ENCODE results near the gene LRBA. TPM values are rescaled to one million over a fixed set of nuclear protein-coding genes. Genes with fewer than 3 reads are reported as not detected.

Gene LRBA
- total RNA-seq, 1 donor from 2014 or later = 52.4 TPM

GRCh38 chr4:150867148-150867547, 147.9 kb downstream of the LRBA start:
- peak; percentile 90 for DNase-seq

GRCh38 chr4:150863456-150863855, 151.6 kb downstream of the LRBA start:
- DNase-seq = no peak

GRCh38 chr4:150862829-150863228, 152.3 kb downstream of the LRBA start:
- no peak for DNase-seq

GRCh38 chr4:150859453-150859852, 155.6 kb downstream of the LRBA start:
- DNase-seq = no peak

DNA sequence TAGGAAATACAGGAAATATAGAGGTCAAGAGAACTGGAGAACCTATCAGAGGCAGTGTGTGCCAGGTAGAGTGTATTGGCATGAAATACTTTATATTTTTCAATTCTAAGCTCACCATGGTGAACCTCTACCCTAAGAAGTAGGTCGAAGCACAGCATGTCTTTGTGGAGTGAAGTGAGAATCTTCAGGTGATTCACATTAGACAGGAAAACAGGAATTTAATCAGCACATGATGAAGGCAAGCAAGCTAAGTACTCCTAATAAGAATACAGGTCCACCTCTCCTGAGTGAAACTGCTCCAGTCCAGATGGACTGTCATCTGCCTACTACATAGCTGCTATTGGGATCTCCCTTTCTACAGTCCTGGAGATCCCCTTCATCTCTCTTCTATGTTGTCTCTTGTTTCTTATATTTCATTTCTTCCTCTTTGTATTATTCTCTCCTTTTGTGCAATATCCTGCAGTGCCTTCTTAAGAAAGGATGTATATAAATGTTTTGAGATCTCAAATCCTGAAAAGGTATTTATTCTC, 159.0 kb downstream of the LRBA start:
- DNase-seq = no peak

DNA sequence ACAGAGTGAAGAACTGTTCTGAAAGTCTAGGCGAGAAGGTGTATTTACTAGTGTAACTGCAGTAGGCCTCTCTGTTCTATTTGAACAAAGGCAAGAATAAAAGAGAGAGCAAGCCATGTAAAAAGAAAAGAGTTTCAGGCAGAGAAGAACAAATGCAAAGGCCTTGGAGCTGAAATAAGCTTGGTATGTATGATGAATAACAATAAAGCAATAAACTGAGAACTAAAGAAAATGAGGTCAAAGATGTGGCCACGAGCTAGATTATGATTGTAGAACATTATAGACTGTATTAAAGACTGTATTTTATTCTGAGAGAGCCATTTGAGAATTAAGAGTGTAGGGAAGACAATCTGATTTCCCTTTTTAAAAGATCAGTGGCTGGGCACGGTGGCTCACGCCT, 160.5 kb downstream of the LRBA start:
- no peak for DNase-seq

GRCh38 chr4:150853882-150854281, 161.2 kb downstream of the LRBA start:
- no peak for DNase-seq

GRCh38 chr4:150852216-150852615, 162.9 kb downstream of the LRBA start:
- DNase-seq = no peak

DNA sequence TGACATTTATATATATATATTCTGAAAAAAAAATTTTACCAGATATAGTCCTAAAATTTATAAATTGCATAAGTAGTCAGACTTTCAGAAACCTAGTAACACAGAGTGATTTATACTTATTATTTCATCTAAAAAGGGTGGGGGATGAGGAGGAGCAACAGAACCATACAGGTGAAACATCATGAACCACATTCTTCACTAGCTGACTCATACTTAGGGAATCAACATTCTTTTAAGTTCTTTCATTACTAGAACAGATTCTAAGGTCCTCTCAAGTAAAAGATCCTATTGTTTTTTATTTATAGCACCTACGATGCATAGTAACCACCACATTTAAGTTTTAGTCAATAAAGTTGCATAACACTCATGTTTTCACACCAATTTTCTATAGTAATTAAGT, 166.1 kb downstream of the LRBA start:
- DNase-seq = no peak

- DNase-seq = no peak
These were observed 186.9 kb downstream of the LRBA start for GRCh38 chr4:150828159-150828558.

- DNase-seq = no peak
These were observed 187.9 kb downstream of the LRBA start for GRCh38 chr4:150827226-150827625.

DNA sequence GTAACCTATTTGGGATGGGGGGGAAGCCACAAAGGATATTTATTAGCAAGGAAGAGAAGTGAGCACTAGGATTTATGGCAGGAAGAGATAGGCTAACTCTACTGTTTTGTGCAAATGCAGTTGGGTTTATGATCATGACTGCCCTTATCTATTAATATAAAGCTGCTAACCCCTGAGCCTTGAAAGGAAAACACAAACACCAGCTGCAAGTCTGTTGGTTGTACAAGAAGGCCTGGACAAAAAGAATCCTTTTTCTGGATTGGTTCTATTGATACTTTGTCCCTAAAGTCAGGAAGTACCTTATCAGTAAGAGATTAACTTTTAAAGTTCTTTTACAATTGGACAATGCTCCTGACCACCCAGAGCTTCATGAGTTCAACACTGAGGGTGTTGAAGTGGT, 188.8 kb downstream of the LRBA start:
- DNase-seq = no peak

DNA sequence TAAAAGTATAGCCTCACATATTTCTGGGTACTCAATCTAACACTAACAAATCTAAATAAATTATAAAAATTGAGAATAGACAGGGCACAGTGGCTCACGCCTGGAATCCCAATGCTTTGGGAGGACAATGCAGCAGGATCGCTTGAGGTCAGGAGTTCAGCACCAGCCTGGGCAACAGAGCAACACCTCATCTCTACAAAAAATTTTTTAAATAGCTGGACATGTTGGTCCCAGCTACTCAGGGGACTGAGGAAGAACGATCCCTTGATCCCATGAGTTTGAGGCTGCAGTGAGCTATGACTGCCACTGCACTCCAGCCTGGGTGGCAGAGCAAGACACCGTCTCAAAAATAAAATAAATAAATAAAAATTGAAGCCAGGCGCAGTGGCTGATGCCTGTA, 192.7 kb downstream of the LRBA start:
- DNase-seq = no peak

DNA sequence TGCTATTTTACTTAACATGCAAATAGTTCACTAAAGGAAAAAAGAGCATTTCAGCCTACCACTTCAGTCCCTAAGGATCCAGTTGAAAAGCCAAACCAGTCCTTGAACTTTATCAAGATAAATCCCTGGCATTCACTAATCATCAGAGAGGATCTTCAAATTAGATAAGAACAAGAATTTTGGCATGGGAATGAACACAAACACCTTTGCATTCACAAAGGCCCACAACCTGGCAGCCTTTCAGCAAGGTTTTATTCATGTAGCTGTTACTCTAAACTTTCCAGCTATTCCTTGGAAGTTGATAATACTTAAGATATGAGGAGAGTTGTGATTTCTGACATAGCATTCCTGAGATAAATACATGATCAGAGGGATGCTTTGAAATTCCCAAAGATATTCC, 193.4 kb downstream of the LRBA start:
- DNase-seq = no peak

GRCh38 chr4:150820409-150820808, 194.7 kb downstream of the LRBA start:
- no peak for DNase-seq

DNA sequence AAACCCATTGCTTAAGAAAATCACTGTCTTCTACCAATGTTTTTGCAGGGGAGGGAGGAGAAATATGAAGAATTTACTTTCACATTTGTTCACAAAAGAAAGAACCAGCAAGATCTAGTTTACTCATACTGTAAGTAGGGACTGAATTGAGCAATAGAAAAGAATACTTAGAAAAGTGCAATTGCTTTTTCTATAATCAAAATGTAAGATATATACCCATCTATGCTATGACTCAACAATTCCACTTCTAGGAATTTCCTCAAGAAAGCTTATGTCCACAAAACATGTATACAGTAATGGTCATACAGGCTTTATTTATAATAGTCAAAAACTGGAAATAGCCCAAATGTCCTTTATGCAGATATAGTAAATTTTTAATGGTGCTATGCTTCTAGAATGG, 196.4 kb downstream of the LRBA start:
- peak; percentile 34 for DNase-seq

GRCh38 chr4:150817804-150818528, 197.1 kb downstream of the LRBA start:
- DNase-seq = no peak

- DNase-seq = no peak
These were observed 198.1 kb downstream of the LRBA start for GRCh38 chr4:150817017-150817416.

DNA sequence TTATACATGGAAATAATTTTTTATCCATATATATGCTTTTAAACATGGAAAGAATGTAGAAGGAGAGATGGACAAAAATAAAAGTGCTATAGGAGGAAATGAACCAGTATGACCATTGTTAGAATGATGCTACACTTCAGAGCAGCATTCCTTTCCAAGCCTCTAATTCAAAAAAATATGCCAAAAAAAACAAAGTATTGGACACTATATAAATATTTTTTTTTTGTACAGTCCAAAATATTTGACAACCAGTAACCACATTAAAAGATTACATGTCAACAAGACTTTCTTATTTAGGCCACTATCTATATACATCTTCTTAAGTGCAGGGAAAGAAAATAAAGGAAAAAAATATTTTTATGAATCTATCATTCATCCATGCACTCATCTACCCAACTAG, 198.6 kb downstream of the LRBA start:
- DNase-seq = peak; percentile 1

GRCh38 chr4:150814873-150815272, 200.2 kb downstream of the LRBA start:
- DNase-seq = no peak

GRCh38 chr4:150805183-150806025, 209.7 kb downstream of the LRBA start:
- no peak for DNase-seq

DNA sequence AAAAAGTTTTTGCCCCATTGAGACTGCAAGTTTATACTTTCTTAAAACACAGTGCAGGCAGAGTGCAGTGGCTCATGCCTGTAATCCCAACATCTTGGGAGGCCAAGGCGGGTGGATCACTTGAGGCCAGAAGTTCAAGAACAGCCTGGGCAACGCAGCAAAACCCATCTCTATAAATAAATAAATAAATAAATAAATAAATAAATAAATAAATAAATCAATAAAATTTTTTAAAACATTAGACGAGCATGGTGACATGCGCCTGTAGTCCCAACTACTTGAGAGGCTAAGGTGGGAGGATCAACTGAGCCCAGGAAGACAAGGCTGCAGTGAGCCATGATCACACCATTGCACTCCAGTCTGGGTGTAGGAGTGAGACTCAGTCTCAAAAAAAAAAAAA, 213.3 kb downstream of the LRBA start:
- no peak for DNase-seq

- DNase-seq = peak; percentile 3
These were observed 215.9 kb downstream of the LRBA start for GRCh38 chr4:150799207-150799606.

- DNase-seq = no peak
These were observed 220.4 kb downstream of the LRBA start for GRCh38 chr4:150794706-150795105.

All from dermis blood vessel endothelial cell (primary cell).